GM19397 (cell line): ENCODE measurements around the gene BNIP5.

Experiments
- ATAC-seq: cut with Tn5 transposase; IDR thresholded peaks from one replicate; pipeline ENCODE4 v1.9.1; 2021; ENCODE audit warnings: mild to moderate bottlenecking, moderate library complexity; ENCODE audit not compliant: unreplicated experiment

BNIP5 gene

DNA sequence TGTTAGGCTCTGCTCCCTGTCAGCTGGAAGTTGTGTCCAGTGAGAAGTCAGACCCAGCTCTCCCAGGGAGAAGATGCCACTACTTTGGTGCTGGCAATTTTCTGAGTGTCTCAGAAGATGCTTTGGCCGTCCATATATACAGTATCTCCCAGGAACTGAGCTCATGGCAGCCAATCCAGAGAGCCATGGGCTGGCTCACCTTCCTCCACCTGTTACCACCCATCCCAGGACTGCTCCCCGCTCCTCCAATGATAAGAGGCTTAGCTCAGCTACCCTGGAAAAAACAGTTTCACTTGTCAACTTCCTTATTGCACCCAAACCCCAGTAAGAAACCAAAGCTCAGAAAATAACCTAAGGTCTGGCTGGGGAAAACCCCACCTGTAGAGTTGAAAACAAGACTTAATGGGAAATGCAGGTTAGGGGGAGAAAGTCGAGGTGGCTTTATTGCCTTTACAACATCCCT is at the start of gene BNIP5:
Gene BNIP5, minus strand, starts transcription at position 110 of the 463 bp plus-strand sequence. CDS start 6,198 bp downstream, outside the sequence.
- no peak for ATAC-seq

DNA sequence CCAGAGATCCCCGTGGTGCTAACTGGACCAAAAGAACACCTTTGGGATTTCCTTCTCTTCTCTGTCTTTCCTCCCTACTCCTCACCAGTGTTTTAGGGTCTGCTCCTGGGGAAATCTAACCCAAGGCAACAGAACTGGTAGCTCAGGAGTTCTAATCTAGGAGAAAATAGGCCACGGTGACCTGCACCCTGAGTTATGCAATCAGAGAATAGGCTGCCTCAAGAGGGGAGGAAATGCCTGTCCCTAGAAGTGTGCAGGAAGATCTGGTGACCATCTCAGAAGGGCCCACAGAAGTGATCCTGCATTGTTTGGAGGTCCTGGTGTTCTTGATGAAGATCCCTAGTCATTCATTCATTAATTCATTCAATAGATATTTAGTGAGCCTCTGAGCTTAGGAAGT is 47.4 kb upstream of the BNIP5 start:
- ATAC-seq = no peak

DNA sequence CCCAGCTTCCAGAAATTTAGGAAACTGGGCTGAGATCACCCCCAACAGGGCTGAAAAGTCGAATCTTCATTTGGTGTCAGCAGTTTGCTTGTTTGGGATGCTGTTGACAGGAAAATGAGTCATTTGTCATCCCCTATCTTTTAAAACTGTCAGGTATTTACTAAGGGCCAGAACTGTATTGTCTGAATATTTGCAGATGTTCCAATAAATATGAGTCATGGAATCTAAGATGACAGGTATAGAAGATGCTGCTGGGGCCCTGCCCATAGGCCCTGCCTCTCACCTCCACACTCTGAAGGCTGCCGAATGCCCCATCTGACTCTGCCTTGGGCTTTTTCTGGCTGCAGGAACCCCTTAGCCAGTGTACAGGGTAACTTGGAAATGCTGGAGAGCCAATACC is 46.9 kb upstream of the BNIP5 start:
- no peak for ATAC-seq

GRCh38 chr6:36382976-36383375 is 46.3 kb upstream of the BNIP5 start:
- no peak for ATAC-seq

DNA sequence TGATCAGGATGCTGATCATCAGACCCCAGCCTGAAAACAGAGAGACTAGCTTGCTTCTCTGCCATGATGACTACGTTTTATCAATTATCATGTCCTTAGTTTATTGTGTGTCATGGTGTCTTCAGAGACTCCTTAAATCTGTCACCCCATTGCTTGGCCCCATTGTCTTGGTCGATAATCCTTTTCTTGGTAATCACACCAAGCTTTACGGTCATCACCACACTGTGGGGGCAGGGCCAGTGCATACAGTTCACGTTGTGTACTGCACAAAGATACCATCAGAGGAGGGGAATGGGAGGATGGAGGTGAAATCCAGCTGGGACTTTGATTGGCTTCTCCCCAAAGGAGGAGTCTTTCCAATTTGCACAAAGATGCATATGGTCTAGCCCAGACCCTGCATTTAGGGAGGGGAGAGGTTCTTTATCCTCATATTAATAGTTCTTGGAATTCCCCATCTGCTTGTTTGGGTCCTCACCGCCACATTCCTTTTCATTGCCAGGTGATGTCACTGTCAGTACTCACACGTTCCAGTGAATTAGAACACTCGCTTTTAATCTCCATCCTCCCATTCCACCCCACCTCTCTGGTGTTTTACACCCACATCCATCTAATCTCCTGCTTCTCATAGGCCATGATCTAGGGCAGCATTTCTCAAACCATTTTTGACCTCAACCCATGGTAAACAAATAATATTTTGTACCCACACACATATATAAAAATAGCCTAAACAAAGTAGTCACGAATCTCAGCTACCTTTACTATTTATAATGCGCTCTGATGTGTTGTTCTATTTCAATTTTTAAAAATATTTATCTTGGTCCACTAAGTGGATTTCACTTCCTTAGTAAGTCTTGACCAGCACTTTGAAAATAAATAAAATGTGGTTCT is 45.1 kb upstream of the BNIP5 start:
- ATAC-seq = no peak

DNA sequence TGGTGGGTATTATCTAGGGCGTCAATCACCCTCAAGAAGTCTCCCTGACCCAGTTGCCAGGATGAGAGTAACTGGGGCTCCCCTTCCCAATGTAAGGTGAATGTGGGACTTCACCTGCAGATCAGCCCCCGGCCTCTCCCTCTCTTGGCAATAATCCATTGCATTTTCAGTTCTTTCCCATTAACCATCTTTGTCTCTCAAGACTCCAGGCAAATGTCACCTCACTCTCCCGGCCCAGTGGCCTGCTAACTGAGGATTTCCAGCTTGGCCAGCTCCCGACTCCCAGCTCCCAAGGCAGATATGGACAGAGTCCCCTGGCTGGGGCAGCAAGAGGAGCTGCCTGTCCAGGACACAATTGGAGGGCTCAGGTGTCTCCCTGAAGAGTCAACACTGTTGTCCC is 43.5 kb upstream of the BNIP5 start:
- ATAC-seq = no peak

- ATAC-seq = no peak
Measured at GRCh38 chr6:36378936-36379335, 42.2 kb upstream of the BNIP5 start.

- ATAC-seq = no peak
Measured at GRCh38 chr6:36378243-36378920, 41.7 kb upstream of the BNIP5 start.

DNA sequence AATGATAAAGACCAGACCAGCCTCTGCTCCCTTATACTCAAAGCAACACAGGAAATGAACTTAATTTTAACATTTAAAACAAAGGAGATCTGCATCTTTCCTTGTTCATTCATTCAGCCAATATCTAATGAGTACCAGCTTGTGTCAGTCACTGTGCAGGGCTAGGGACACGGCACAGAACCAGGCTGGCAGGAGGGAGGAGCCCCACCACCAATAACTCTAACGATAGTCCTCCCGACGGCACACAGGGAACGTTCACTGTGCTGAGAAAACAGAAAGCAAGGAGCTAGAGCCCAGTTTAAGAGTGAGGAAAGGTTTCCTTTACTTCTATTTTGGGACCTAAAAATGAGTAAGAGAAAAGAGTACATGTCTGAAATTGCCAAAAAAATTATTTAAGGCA is 40.9 kb upstream of the BNIP5 start:
- no peak for ATAC-seq

DNA sequence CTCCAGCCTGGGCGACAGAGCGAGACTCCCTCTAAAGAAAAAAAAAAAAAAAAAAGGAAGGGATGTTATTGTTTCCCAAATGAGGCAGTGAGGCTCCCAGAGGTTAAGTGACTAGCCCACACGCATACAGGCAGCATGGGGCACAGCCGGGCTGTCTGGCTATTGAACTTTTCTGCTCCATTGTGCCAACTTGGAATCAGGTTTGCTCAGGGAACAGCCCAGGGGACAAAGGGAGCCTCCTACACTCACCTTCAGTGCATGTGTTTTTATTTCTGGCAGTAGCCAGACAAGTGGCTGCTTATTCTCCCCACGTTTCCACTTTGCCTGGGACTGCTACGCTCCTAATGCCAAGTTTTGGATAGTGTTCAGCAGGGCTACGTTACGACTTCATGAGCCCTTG is 40.1 kb upstream of the BNIP5 start:
- no peak for ATAC-seq

DNA sequence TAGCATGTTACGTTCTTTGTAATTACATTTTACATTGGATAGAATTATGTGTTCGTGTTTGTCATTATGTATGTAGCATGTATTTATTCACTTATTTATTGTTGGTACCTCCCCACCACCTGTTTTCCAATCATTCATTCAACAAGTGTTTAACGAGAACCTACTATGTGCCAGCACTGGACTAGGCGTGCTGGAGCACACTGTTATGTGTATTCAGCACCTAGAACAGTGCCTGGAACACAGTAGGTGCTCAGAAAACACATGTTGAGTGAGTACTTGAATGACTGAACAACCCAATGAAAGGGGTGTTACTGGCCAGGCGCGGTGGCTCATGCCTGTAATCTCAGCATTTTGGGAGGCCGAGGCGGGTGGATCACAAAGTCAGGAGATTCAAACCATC is 39.5 kb upstream of the BNIP5 start:
- no peak for ATAC-seq

DNA sequence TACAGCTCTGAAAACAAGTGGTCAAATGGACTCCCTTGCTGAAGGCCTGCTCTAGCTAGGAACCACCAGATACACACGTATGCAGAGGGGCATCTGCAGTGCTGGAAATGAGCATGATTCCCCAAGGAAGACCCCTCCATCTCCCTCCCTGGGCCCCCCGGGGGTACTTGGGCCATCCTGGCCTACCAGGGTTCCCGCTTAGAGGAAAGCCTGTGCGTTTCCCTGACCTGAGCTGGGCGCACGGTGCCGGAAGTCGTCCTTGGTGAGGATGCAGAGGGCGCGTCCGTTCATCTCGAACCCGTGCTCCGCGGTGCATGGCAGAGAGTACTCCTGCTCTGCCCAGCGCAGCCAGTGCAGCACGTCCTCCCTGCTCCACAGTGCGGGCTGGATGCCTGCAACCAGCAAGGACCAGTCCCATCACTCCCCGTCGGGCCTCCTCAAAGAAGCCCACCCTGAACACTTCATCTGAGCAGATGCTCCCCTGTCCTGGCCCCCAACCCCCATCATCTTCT is 39.0 kb upstream of the BNIP5 start:
- no peak for ATAC-seq

DNA sequence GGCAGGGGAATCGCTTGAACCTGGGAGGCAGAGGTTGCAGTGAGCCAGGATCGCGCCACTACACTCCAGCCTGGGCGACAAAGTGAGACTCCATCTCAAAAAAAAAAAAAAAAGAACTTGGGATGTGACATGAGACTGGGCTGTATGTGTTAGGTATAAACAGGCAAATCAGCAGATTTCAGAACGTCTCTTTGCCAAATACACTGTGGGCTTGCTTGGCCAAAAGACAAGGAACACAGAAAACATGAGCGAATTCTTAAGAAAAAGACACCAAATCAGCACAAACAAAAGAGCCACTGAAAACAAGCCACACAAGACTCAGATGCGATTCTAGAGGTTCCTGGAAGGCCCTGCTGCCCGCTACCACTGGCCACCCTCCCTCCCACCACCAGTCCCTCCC is 38.3 kb upstream of the BNIP5 start:
- no peak for ATAC-seq

GRCh38 chr6:36374194-36374593 is 37.5 kb upstream of the BNIP5 start:
- ATAC-seq = no peak

DNA sequence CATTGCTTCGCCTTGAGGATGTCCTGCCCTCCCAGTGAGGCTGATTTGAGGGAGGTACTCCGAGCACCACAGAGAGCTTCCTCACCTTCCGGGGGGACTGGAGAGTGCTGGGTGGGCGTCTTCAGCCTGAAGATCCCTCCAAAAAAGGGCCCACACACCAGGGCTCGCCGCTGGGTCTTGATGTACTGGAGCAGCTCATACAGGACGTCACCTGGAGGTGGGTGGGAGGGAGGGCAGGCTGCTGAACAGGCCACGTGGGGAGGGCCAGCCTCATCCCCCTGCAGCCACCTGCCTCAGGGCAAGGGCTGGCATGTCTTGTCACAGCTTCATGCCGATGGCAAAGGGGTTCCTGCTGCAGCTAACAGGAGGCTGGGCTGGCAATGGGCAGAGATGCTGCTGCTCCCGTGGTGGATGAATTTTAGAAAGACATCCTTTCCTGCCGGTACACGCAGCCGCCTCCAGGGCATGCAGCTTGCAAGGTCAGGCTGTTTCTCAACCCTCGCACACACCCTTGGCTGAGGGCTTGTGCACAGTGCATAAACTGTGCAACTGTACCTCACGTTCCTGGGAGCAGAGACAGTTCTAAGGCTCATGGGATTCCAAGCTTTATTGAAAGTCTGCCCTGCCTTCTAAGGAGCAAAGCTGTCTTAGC is 36.8 kb upstream of the BNIP5 start:
- ATAC-seq = no peak

DNA sequence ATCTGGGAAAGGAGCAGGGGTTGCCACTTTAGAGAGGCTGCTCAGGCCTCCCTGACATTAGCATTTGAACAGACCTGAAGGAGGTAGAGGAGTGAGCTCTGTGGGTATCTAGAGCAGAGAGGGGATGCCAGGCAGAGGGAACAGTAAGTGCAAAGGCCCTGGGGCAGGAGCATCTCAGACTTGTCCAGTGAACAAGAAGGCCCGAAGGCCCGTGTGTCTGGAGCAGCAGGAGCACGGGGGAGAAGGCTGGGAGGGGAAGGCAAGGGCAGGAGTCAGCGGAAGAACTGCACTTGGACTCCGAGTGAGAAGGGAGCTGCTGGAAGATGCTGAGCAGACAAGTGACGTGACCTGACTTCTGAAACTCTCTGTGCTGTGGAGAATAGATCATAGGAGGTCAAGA is 35.4 kb upstream of the BNIP5 start:
- no peak for ATAC-seq

- no peak for ATAC-seq
Measured at GRCh38 chr6:36371211-36371610, 34.5 kb upstream of the BNIP5 start.

GRCh38 chr6:36370638-36371037 is 34.0 kb upstream of the BNIP5 start:
- no peak for ATAC-seq

- ATAC-seq = no peak
Measured at GRCh38 chr6:36368921-36369865, 32.5 kb upstream of the BNIP5 start.

DNA sequence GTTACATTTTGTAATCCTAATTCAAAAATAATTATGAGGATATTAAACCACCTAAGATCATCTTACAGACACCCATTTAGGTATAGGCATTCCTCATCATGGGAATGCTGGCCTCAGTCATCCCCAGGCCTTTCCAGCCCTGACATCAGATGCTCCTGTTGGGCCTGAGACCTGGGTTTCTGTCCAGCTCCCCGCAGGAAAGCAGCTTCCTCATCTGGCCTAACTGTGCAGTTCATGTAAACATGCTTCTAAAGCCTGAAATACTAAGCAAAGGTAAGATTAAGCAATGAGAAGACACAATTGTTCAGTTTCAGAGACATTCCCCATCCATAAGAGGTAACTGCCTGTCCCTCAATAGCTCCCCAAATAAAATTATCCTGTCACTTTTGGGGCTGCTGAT is 31.7 kb upstream of the BNIP5 start:
- no peak for ATAC-seq
